Mesendoderm (in vitro differentiated cells): ENCODE data around the gene SEC31B.
A peak's percentile ranks its signal among the peaks of the same experiment; 100 is the strongest.

Source experiments
- DNase-seq: peaks from one replicate; pipeline ENCODE4 v3.0.0; 2013
- H2AK5ac ChIP-seq: 2 replicates; pipeline ENCODE4 v1.6.1; 2013; ENCODE audit warnings: low read length, inconsistent platforms
- H2BK120ac ChIP-seq: 2 replicates; pipeline ENCODE4 v1.6.1; 2013; ENCODE audit warnings: low read depth, mild to moderate bottlenecking, low read length, moderate library complexity, mixed read lengths
- H2BK15ac ChIP-seq: replicated peaks from 2 replicates; pipeline ENCODE4 v1.6.1; 2013; ENCODE audit warnings: low read depth, mild to moderate bottlenecking, moderate library complexity
- H2BK5ac ChIP-seq: 2 replicates; pipeline ENCODE4 v1.6.1; 2013; ENCODE audit warnings: low read length, inconsistent platforms
- H3K18ac ChIP-seq: 2 replicates; pipeline ENCODE4 v1.6.1; 2013; ENCODE audit warnings: mild to moderate bottlenecking, low read length, mixed read lengths
- H3K23ac ChIP-seq: one replicate; pipeline ENCODE4 v1.6.1; 2013; ENCODE audit warnings: low read length
- H3K27ac ChIP-seq: 2 replicates; pipeline ENCODE4 v1.5.1; 2013; ENCODE audit warnings: low read depth, mild to moderate bottlenecking, inconsistent platforms, low read length, moderate library complexity
- H3K27me3 ChIP-seq: 2 replicates; pipeline ENCODE4 v1.6.1; 2013; ENCODE audit warnings: low read length, control low read depth, mild to moderate bottlenecking, inconsistent platforms; ENCODE audit not compliant: insufficient read depth, poor library complexity
- H3K36me3 ChIP-seq: 2 replicates; pipeline ENCODE4 v1.6.1; 2013; ENCODE audit warnings: low read length, inconsistent platforms; ENCODE audit not compliant: control insufficient read depth, insufficient read depth
- H3K4ac ChIP-seq: one replicate; pipeline ENCODE4 v1.6.1; 2013; ENCODE audit warnings: low read depth, mild to moderate bottlenecking, low read length, moderate library complexity
- H3K4me1 ChIP-seq: 2 replicates; pipeline ENCODE4 v1.6.1; 2013; ENCODE audit warnings: low read depth, low read length, inconsistent platforms; ENCODE audit not compliant: control insufficient read depth
- H3K4me2 ChIP-seq: 2 replicates; pipeline ENCODE4 v1.6.1; 2013; ENCODE audit warnings: low read length
- H3K4me3 ChIP-seq: 2 replicates; pipeline ENCODE4 v1.5.1; 2013; ENCODE audit warnings: mild to moderate bottlenecking, low read length
- H3K56ac ChIP-seq: one replicate; pipeline ENCODE4 v1.6.1; 2013; ENCODE audit warnings: low read length
- H3K79me1 ChIP-seq: 2 replicates; pipeline ENCODE4 v1.6.1; 2013; ENCODE audit warnings: low read length, inconsistent platforms
- H3K79me2 ChIP-seq: 2 replicates; pipeline ENCODE4 v1.6.1; 2013; ENCODE audit warnings: mild to moderate bottlenecking, low read length; ENCODE audit not compliant: control insufficient read depth, insufficient read depth
- H3K9ac ChIP-seq: 2 replicates; pipeline ENCODE4 v1.6.1; 2013; ENCODE audit warnings: low read length, inconsistent platforms
- H4K5ac ChIP-seq: one replicate; pipeline ENCODE4 v1.6.1; 2013; ENCODE audit warnings: low read length
- H4K8ac ChIP-seq: one replicate; pipeline ENCODE4 v1.6.1; 2013; ENCODE audit warnings: low read depth, mild to moderate bottlenecking, control low read depth, low read length, moderate library complexity
- WGBS: extraction: QIAGEN DNeasy Blood & Tissue Kit; methylation state at CpG from one replicate; pipeline ENCODE4 v1.1.7; 2013; ENCODE audit warnings: low lambda C conversion rate, missing lambda C conversion rate; ENCODE audit not compliant: insufficient coverage; ENCODE audit errors: extremely low coverage; 5-methylcytosine and 5-hydroxymethylcytosine counted together

SEC31B gene

GRCh38 chr10:100535338-100535714 is 15.7 kb upstream of the SEC31B start:
- no peak overlapping the region for H3K27ac ChIP-seq

DNA sequence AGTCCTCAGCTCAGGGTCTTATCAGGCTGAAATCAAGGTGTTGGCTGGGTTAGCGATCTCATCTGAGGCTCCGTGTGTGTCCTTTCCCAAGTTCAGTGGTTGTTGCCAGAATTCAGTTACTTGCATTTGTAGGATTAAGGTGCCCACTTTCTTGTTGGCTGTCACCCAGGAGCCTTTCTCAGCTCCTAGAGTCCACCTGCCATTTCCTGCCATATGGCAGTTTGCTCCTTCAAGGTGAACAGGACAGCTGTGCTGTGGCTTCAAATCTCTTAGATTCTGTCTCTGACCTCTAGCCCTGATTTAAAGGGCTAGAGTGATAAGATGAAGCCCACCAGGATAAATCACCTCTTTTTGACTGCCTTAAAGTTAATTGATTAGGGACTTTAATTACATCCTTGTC is 15.1 kb upstream of the SEC31B start:
- peak overlapping the region; percentile 42 for H4K5ac ChIP-seq
- peaks cover 9% of the 10 kb centered on the region for H3K4me1 ChIP-seq
- no CpG with 5 or more reads among the region's 2 CpGs for WGBS
- no peak overlapping the region for H2BK5ac ChIP-seq
- no peak overlapping the region for H3K4ac ChIP-seq
- peaks cover 2% of the 10 kb centered on the region for H3K27me3 ChIP-seq
- no peak overlapping the region for H2BK15ac ChIP-seq
- no peak overlapping the region for H3K18ac ChIP-seq
- peak overlapping the region; percentile 76 for H4K8ac ChIP-seq
- H2AK5ac ChIP-seq: no peak overlapping the region
- H3K79me2 ChIP-seq: peaks cover 21% of the 10 kb centered on the region
- H3K4me3 ChIP-seq: no peak overlapping the region
- no peak overlapping the region for H3K4me2 ChIP-seq
- no peaks in the 10 kb centered on the region for H3K36me3 ChIP-seq
- H2BK120ac ChIP-seq: no peak overlapping the region
- DNase-seq: no peak
- no peak overlapping the region for H3K56ac ChIP-seq
- H3K23ac ChIP-seq: no peak overlapping the region
- H3K27ac ChIP-seq: no peak overlapping the region
- H3K79me1 ChIP-seq: peaks cover 14% of the 10 kb centered on the region
- no peak overlapping the region for H3K9ac ChIP-seq

More at GRCh38 chr10:100535338-100535714, 15.7 kb upstream of the SEC31B start:
- no peak overlapping the region for H3K56ac ChIP-seq
- WGBS: no CpG with 5 or more reads among the region's 4 CpGs
- H3K23ac ChIP-seq: no peak overlapping the region
- H4K5ac ChIP-seq: peak overlapping the region; percentile 71
- H3K79me1 ChIP-seq: peaks cover 14% of the 10 kb centered on the region
- no peaks in the 10 kb centered on the region for H3K36me3 ChIP-seq
- H4K8ac ChIP-seq: peak overlapping the region; percentile 76
- H3K79me2 ChIP-seq: peaks cover 21% of the 10 kb centered on the region
- H3K4me3 ChIP-seq: no peak overlapping the region
- H2BK120ac ChIP-seq: no peak overlapping the region
- H3K4me1 ChIP-seq: peaks cover 6% of the 10 kb centered on the region
- H2BK5ac ChIP-seq: no peak overlapping the region
- no peak overlapping the region for H3K18ac ChIP-seq
- H2AK5ac ChIP-seq: no peak overlapping the region
- DNase-seq: no peak
- H3K4me2 ChIP-seq: no peak overlapping the region
- H3K4ac ChIP-seq: no peak overlapping the region
- H3K9ac ChIP-seq: no peak overlapping the region
- no peak overlapping the region for H2BK15ac ChIP-seq
- peaks cover 2% of the 10 kb centered on the region for H3K27me3 ChIP-seq

GRCh38 chr10:100531761-100532160 is 12.1 kb upstream of the SEC31B start:
- H3K56ac ChIP-seq: no peak overlapping the region
- no peak overlapping the region for H2BK15ac ChIP-seq
- DNase-seq: no peak
- H3K4me2 ChIP-seq: no peak overlapping the region
- no peak overlapping the region for H2BK120ac ChIP-seq
- no peak overlapping the region for H4K8ac ChIP-seq
- no peak overlapping the region for H3K23ac ChIP-seq
- H3K79me1 ChIP-seq: peaks cover 10% of the 10 kb centered on the region
- no peak overlapping the region for H2AK5ac ChIP-seq
- H3K9ac ChIP-seq: no peak overlapping the region
- no peak overlapping the region for H2BK5ac ChIP-seq
- H3K27ac ChIP-seq: no peak overlapping the region
- H3K18ac ChIP-seq: no peak overlapping the region
- H3K79me2 ChIP-seq: peaks cover 11% of the 10 kb centered on the region
- no peak overlapping the region for H3K4me3 ChIP-seq
- peaks cover 2% of the 10 kb centered on the region for H3K27me3 ChIP-seq
- H3K36me3 ChIP-seq: peaks cover under 1% of the 10 kb centered on the region
- no peak overlapping the region for H4K5ac ChIP-seq
- H3K4ac ChIP-seq: no peak overlapping the region
- peaks cover 8% of the 10 kb centered on the region for H3K4me1 ChIP-seq

DNA sequence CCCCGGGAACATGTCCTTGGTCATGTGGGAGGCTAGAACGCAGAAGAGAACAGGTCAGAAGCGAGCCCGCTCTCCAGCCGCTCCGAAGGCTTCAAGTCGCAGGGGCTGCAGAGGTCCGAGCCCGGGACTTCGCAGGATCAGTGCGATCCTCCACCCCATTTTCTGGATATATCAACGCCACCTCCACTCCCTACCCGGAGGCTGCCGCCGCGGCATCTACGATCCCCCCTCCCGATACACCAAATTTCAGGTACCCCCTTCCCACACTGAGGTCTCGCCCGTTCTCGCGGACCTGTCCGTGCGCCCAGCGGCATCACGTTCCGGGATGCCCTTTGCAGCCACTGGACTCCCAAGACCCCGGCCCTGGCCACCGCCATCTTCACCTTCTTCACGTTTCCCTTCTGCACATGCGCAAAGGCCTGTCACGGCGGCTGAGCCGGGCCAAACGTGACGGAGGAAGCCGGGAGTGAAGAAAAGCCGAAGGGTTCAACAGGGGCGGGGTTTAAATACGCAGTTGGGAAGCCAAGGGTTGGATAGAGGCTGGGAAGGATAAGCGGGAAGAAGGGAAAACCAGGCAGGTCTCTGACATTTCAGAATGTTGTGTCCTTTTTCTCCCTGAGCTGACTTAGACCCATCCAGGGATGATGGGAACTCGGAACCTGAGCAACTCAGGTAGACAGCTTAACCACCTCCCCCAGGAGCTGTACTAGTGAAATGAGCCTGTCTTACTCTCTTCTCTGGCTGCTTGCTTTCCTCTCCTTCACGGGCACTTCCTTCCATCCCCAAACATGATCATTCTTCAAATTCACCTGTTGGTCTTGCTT is 10.0 kb upstream of the SEC31B start, which contains the start of gene NDUFB8:
Gene NDUFB8 (minus strand): TSS at position 397 of the 824 bp plus-strand sequence. CDS start 20 bp downstream, at position 377.
- Histone ChIP-seq H3K27me3 (no peaks in the 10 kb centered on the region), H3K79me2 (peaks cover 3% of the 10 kb centered on the region), H3K9ac (peak within 1 kb of the TSS; percentile 98), H3K23ac (no peak within 1 kb of the TSS), H4K8ac (peak within 1 kb of the TSS; percentile 58), H3K4me2 (peak within 1 kb of the TSS; percentile 84), H3K56ac (peak within 1 kb of the TSS; percentile 100), H3K4me3 (peak within 1 kb of the TSS; percentile 99), H3K36me3 (peaks cover 8% of the 10 kb centered on the region), H2BK120ac (no peak within 1 kb of the TSS), H3K79me1 (peaks cover 4% of the 10 kb centered on the region), H3K18ac (peak within 1 kb of the TSS; percentile 20), H3K4me1 (peaks cover 2% of the 10 kb centered on the region), H2BK5ac (peak within 1 kb of the TSS; percentile 76), H4K5ac (no peak within 1 kb of the TSS), H2AK5ac (no peak within 1 kb of the TSS), H2BK15ac (no peak within 1 kb of the TSS), H3K4ac (no peak within 1 kb of the TSS), H3K27ac (no peak within 1 kb of the TSS)
- peak; percentile 89 for DNase-seq
- WGBS: no CpG with 5 or more reads among the region's 43 CpGs

- peak overlapping the region; percentile 99 for H3K4me3 ChIP-seq
- H3K79me1 ChIP-seq: peaks cover 4% of the 10 kb centered on the region
- no peak overlapping the region for H3K23ac ChIP-seq
- no peak overlapping the region for H2BK15ac ChIP-seq
- H4K5ac ChIP-seq: no peak overlapping the region
- H3K4me1 ChIP-seq: peaks cover 2% of the 10 kb centered on the region
- no CpG with 5 or more reads among the region's 18 CpGs for WGBS
- H3K4ac ChIP-seq: no peak overlapping the region
- H2BK5ac ChIP-seq: no peak overlapping the region
- H3K79me2 ChIP-seq: peaks cover 3% of the 10 kb centered on the region
- peak overlapping the region; percentile 100 for H3K56ac ChIP-seq
- H2AK5ac ChIP-seq: no peak overlapping the region
- H3K18ac ChIP-seq: peak overlapping the region; percentile 20
- no peak overlapping the region for H4K8ac ChIP-seq
- peak overlapping the region; percentile 84 for H3K4me2 ChIP-seq
- H3K9ac ChIP-seq: peak overlapping the region; percentile 98
- H3K27ac ChIP-seq: no peak overlapping the region
- peaks cover 8% of the 10 kb centered on the region for H3K36me3 ChIP-seq
- peak; percentile 14 for DNase-seq
- no peak overlapping the region for H2BK120ac ChIP-seq
- H3K27me3 ChIP-seq: no peaks in the 10 kb centered on the region
Observed at GRCh38 chr10:100528921-100529474, 9.3 kb upstream of the SEC31B start.
